ENCODE measurements around the gene SLC35F4. TPM values are rescaled to one million over a fixed set of nuclear protein-coding genes. Genes with fewer than 3 reads are reported as not detected.

SLC35F4 gene
- total and polyA plus RNA-seq, 2 of the 4 experiments (the other 2 are of a cell fraction), result not detected

GRCh38 chr14:57755018-57755521, 110.8 kb downstream of the SLC35F4 start:
- no peak for ATAC-seq (ENCODE audit: low read depth)
- H2BK15ac ChIP-seq (ENCODE audit: low read depth, low read length), result no peak overlapping the region
- peaks cover 10% of the 10 kb centered on the region; the same call in 1 of the 2 replicates for H3K9me3 ChIP-seq (ENCODE audit: control insufficient read depth, insufficient read depth, low read length)
- ChIA-PET POLR2A (ENCODE audit: unreplicated experiment) (no interaction called here), CTCF (no interaction called here)
- no peaks in the 10 kb centered on the region for H4K20me1 ChIP-seq (ENCODE audit: insufficient read depth, low read length)
- H3K9ac ChIP-seq (ENCODE audit: low read depth, low read length), result no peak overlapping the region
- H3K56ac ChIP-seq (ENCODE audit: extremely low read depth, insufficient read depth, low read length), result no peak overlapping the region
- no peak overlapping the region for H2BK20ac ChIP-seq (ENCODE audit: low read depth, low read length)
- dilution Hi-C loops (cut with HindIII; ENCODE audit: low sequenced_read_pairs, unreplicated experiment), result no loop called here
- H2BK5ac ChIP-seq (ENCODE audit: low read depth, low read length, poor library complexity, severe bottlenecking), result no peak overlapping the region
- no peaks in the 10 kb centered on the region for H3K79me1 ChIP-seq (ENCODE audit: low read depth in 1 of 2, low read length in 2 of 2)
- no peak for DNase-seq
- H3K27ac ChIP-seq (ENCODE audit: insufficient read depth, low read length), result no peak overlapping the region
- H4K5ac ChIP-seq (ENCODE audit: low read depth, low read length), result no peak overlapping the region
- H3K4me1 ChIP-seq (ENCODE audit: control insufficient read depth, insufficient read depth, low read length), result no peaks in the 10 kb centered on the region
- WGBS, 2 experiments (ENCODE audit: extremely low coverage in 2 of 2, insufficient read length in 1 of 2), result no CpG with 5 or more reads among the region's 6 CpGs
- no peak overlapping the region for H2AFZ ChIP-seq (replicated peaks; ENCODE audit: low read length, poor library complexity)
- in situ Hi-C loops (cut with MboI; ENCODE audit: low sequenced_read_pairs), result no loop called here
- H3K14ac ChIP-seq (replicated peaks; ENCODE audit: low read depth, low read length), result no peak overlapping the region
- no peak overlapping the region for H3K18ac ChIP-seq (ENCODE audit: low read depth, low read length)
- H3K36me3 ChIP-seq (ENCODE audit: control insufficient read depth, insufficient read depth, low read length), result no peaks in the 10 kb centered on the region
- no peak overlapping the region for H3K4me3 ChIP-seq (ENCODE audit: insufficient read depth, low read depth, low read length)
- H2BK120ac ChIP-seq (ENCODE audit: low read depth, low read length), result no peak overlapping the region
- intact Hi-C loops (cut with micrococcal nuclease), result no loop called here
- no peaks in the 10 kb centered on the region for H3K27me3 ChIP-seq (ENCODE audit: control insufficient read depth, insufficient read depth, low read length)
- no peak overlapping the region for H2AK9ac ChIP-seq (replicated peaks; ENCODE audit: low read depth, low read length, poor library complexity)
- no TSS peak for BruUV-seq (replicated peaks)
- no peak overlapping the region for H3K23ac ChIP-seq (ENCODE audit: low read depth, low read length)
- H3K4me2 ChIP-seq (ENCODE audit: low read depth, low read length), result no peak overlapping the region
- H2AK5ac ChIP-seq (ENCODE audit: low read depth, low read length), result no peak overlapping the region
- no peak overlapping the region for H3K4ac ChIP-seq (ENCODE audit: low read depth, low read length)
- no peaks in the 10 kb centered on the region for H3K9me1 ChIP-seq (ENCODE audit: insufficient read depth, low read length)
- no peak overlapping the region for H4K8ac ChIP-seq (ENCODE audit: low read depth in 2 of 2, low read length in 2 of 2)
- no peak overlapping the region for H4K91ac ChIP-seq (ENCODE audit: insufficient read depth, low read depth, low read length)
- TF ChIP-seq POLR2A (IDR thresholded peaks at IDR 0.05; ENCODE audit: low read depth, low read length) (no peak), RAD21 (IDR thresholded peaks at IDR 0.05; ENCODE audit: low read length) (no peak), ELK1 (IDR thresholded peaks at IDR 0.05; ENCODE audit: borderline replicate concordance, low read depth, low read length) (no peak), BHLHE40 (IDR thresholded peaks at IDR 0.05; ENCODE audit: low read depth, low read length) (no peak), FOS (IDR thresholded peaks at IDR 0.05; ENCODE audit: low read depth, low read length) (no peak), MXI1 (IDR thresholded peaks at IDR 0.05; ENCODE audit: borderline replicate concordance, low read depth, low read length) (no peak), CEBPB (IDR thresholded peaks at IDR 0.05; ENCODE audit: low read depth, low read length) (no peak), CHD1 (IDR thresholded peaks at IDR 0.05; ENCODE audit: low read depth, low read length) (no peak), RFX5 (IDR thresholded peaks at IDR 0.05; ENCODE audit: low read depth, low read length) (no peak), USF2 (IDR thresholded peaks at IDR 0.05; ENCODE audit: low read depth, low read length) (no peak), MAZ (IDR thresholded peaks at IDR 0.05; ENCODE audit: borderline replicate concordance, low read depth, low read length) (no peak), NFE2L2 (IDR thresholded peaks at IDR 0.05; ENCODE audit: low read depth, low read length) (no peak), SMC3 (IDR thresholded peaks at IDR 0.05; ENCODE audit: low read depth, low read length) (no peak), MAFK (IDR thresholded peaks at IDR 0.05; ENCODE audit: low read depth, low read length) (no peak), RCOR1 (IDR thresholded peaks at IDR 0.05; ENCODE audit: insufficient replicate concordance, low read length) (no peak)
- TF ChIP-seq, protein P1, sequence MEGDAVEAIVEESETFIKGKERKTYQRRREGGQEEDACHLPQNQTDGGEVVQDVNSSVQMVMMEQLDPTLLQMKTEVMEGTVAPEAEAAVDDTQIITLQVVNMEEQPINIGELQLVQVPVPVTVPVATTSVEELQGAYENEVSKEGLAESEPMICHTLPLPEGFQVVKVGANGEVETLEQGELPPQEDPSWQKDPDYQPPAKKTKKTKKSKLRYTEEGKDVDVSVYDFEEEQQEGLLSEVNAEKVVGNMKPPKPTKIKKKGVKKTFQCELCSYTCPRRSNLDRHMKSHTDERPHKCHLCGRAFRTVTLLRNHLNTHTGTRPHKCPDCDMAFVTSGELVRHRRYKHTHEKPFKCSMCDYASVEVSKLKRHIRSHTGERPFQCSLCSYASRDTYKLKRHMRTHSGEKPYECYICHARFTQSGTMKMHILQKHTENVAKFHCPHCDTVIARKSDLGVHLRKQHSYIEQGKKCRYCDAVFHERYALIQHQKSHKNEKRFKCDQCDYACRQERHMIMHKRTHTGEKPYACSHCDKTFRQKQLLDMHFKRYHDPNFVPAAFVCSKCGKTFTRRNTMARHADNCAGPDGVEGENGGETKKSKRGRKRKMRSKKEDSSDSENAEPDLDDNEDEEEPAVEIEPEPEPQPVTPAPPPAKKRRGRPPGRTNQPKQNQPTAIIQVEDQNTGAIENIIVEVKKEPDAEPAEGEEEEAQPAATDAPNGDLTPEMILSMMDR (conservative IDR thresholded peaks at IDR 0.05; ENCODE audit: low read depth, low read length), result no peak
